ENCODE measurements around the gene ATG14. TPM values are rescaled to one million over a fixed set of nuclear protein-coding genes. Genes with fewer than 3 reads are reported as not detected.

ATG14 gene
- total and polyA plus RNA-seq, 4 experiments from 2014 or later = 2.5 to 18.4 (median 13.3) TPM

GRCh38 chr14:55398679-55399078 is 13.0 kb downstream of the ATG14 start:
- Mint-ChIP-seq H3K36me3 (peaks cover 23 to 28% of the 10 kb centered on the region in 2 donors), H3K9me3 (no peaks in the 10 kb centered on the region), H3K27ac (no peak overlapping the region), H3K4me3 (no peak overlapping the region), H3K4me1 (peaks cover 10 to 22% (median 17%) of the 10 kb centered on the region in 4 donors), H3K27me3 (no peaks in the 10 kb centered on the region)
- H3K4me3 ChIP-seq (ENCODE audit: low read length in 2 of 2) = no peak overlapping the region
- no peaks in the 10 kb centered on the region for H3K27me3 ChIP-seq (ENCODE audit: insufficient read depth, low read length)
- H3K36me3 ChIP-seq (ENCODE audit: insufficient read depth, low read length) = peaks cover 18% of the 10 kb centered on the region
- H3K27ac ChIP-seq (ENCODE audit: low read depth, low read length) = no peak overlapping the region
- peaks cover 8% of the 10 kb centered on the region for H3K4me1 ChIP-seq (ENCODE audit: insufficient read depth, low read length)
- no peak for DNase-seq
- CTCF ChIA-PET (ENCODE audit: partially characterized antibody) = interaction anchor here (0.7 kb wide), 1 partner anchor 237 kb away, joined by 3 read pairs; no protein-coding TSS in a partner anchor
- POLR2A ChIA-PET (ENCODE audit: partially characterized antibody) = no interaction called here
- intact Hi-C loops (cut with micrococcal nuclease) = no loop called here
- no peaks in the 10 kb centered on the region for H3K9me3 ChIP-seq (ENCODE audit: control insufficient read depth in 1 of 2, low read length in 2 of 2)

GRCh38 chr14:55389330-55389729 is 22.3 kb downstream of the ATG14 start:
- Histone ChIP-seq H3K27ac (ENCODE audit: low read depth, low read length) (no peak overlapping the region), H3K9me3 (ENCODE audit: control insufficient read depth in 1 of 2, low read length in 2 of 2) (no peaks in the 10 kb centered on the region), H3K4me1 (ENCODE audit: insufficient read depth, low read length) (peaks cover 19% of the 10 kb centered on the region), H3K27me3 (ENCODE audit: insufficient read depth, low read length) (no peaks in the 10 kb centered on the region), H3K4me3 (ENCODE audit: low read length in 2 of 2) (no peak overlapping the region), H3K36me3 (ENCODE audit: insufficient read depth, low read length) (peaks cover under 1% of the 10 kb centered on the region)
- CTCF ChIA-PET (ENCODE audit: partially characterized antibody) = no interaction called here
- intact Hi-C loops (cut with micrococcal nuclease) = no loop called here
- no peak overlapping the region for H3K4me3 Mint-ChIP-seq
- H3K27me3 Mint-ChIP-seq = no peaks in the 10 kb centered on the region
- H3K9me3 Mint-ChIP-seq = no peaks in the 10 kb centered on the region
- peaks cover 38 to 57% of the 10 kb centered on the region in 2 donors for H3K36me3 Mint-ChIP-seq
- peaks cover 22 to 39% (median 25%) of the 10 kb centered on the region in 4 donors for H3K4me1 Mint-ChIP-seq
- DNase-seq = no peak
- H3K27ac Mint-ChIP-seq = peak overlapping the region in 1 of 7 donors; percentile 38
- POLR2A ChIA-PET (ENCODE audit: partially characterized antibody) = interaction anchor here (0.6 kb wide), 1 partner anchor 35 kb away, joined by 3 read pairs; no protein-coding TSS in a partner anchor

- Mint-ChIP-seq H3K4me3 (peak overlapping the region in 1 of 8 donors; percentile 16), H3K9me3 (no peaks in the 10 kb centered on the region), H3K36me3 (peaks cover 45 to 65% of the 10 kb centered on the region in 2 donors), H3K27me3 (no peaks in the 10 kb centered on the region), H3K4me1 (peaks cover 24 to 39% (median 26%) of the 10 kb centered on the region in 4 donors), H3K27ac (peak overlapping the region; percentile 48 to 84 (median 61))
- Histone ChIP-seq H3K9me3 (ENCODE audit: control insufficient read depth in 1 of 2, low read length in 2 of 2) (no peaks in the 10 kb centered on the region), H3K27ac (ENCODE audit: low read depth, low read length) (no peak overlapping the region), H3K36me3 (ENCODE audit: insufficient read depth, low read length) (peaks cover 3% of the 10 kb centered on the region), H3K4me1 (ENCODE audit: insufficient read depth, low read length) (peaks cover 19% of the 10 kb centered on the region), H3K4me3 (ENCODE audit: low read length in 2 of 2) (no peak overlapping the region), H3K27me3 (ENCODE audit: insufficient read depth, low read length) (no peaks in the 10 kb centered on the region)
- intact Hi-C loops (cut with micrococcal nuclease) = no loop called here
- CTCF ChIA-PET (ENCODE audit: partially characterized antibody) = interaction anchor here (0.6 to 1.7 kb wide), 4 partner anchors 34 to 298 kb away, joined by 3 read pairs; no protein-coding TSS in a partner anchor
- POLR2A ChIA-PET (ENCODE audit: partially characterized antibody) = no interaction called here
- DNase-seq = no peak
Observed at GRCh38 chr14:55388160-55388559, 23.5 kb downstream of the ATG14 start.

GRCh38 chr14:55387121-55387520 is 24.5 kb downstream of the ATG14 start:
- Mint-ChIP-seq H3K4me1 (peaks cover 24 to 39% (median 26%) of the 10 kb centered on the region in 4 donors), H3K4me3 (peak overlapping the region in 7 of 8 donors; percentile 6 to 81 (median 37)), H3K36me3 (peaks cover 48 to 68% of the 10 kb centered on the region in 2 donors), H3K9me3 (no peaks in the 10 kb centered on the region), H3K27me3 (no peaks in the 10 kb centered on the region), H3K27ac (peak overlapping the region; percentile 32 to 98 (median 89))
- no peak for DNase-seq
- POLR2A ChIA-PET (ENCODE audit: partially characterized antibody) = interaction anchor here (2.1 kb wide), 1 partner anchor 12 kb away, joined by 14 read pairs; no protein-coding TSS in a partner anchor
- Histone ChIP-seq H3K4me1 (ENCODE audit: insufficient read depth, low read length) (peaks cover 19% of the 10 kb centered on the region), H3K27ac (ENCODE audit: low read depth, low read length) (peak overlapping the region; percentile 59), H3K36me3 (ENCODE audit: insufficient read depth, low read length) (peaks cover 3% of the 10 kb centered on the region), H3K27me3 (ENCODE audit: insufficient read depth, low read length) (no peaks in the 10 kb centered on the region), H3K9me3 (ENCODE audit: control insufficient read depth in 1 of 2, low read length in 2 of 2) (no peaks in the 10 kb centered on the region), H3K4me3 (ENCODE audit: low read length in 2 of 2) (no peak overlapping the region)
- intact Hi-C loops (cut with micrococcal nuclease) = no loop called here
- CTCF ChIA-PET (ENCODE audit: partially characterized antibody) = interaction anchor here (1.2 to 1.9 kb wide), 4 partner anchors 20 to 117 kb away, joined by 3 to 10 read pairs (median 4); partner anchors contain the start of gene FBXO34

GRCh38 chr14:55386037-55386808 is 25.4 kb downstream of the ATG14 start:
- no peaks in the 10 kb centered on the region for H3K27me3 ChIP-seq (ENCODE audit: insufficient read depth, low read length)
- no peaks in the 10 kb centered on the region for H3K27me3 Mint-ChIP-seq
- peaks cover 24 to 39% (median 25%) of the 10 kb centered on the region in 4 donors for H3K4me1 Mint-ChIP-seq
- peaks cover 55 to 70% of the 10 kb centered on the region in 2 donors for H3K36me3 Mint-ChIP-seq
- H3K4me1 ChIP-seq (ENCODE audit: insufficient read depth, low read length) = peaks cover 19% of the 10 kb centered on the region
- H3K9me3 Mint-ChIP-seq = no peaks in the 10 kb centered on the region
- no peaks in the 10 kb centered on the region for H3K9me3 ChIP-seq (ENCODE audit: control insufficient read depth in 1 of 2, low read length in 2 of 2)
- H3K4me3 Mint-ChIP-seq = peak overlapping the region; percentile 56 to 86 (median 84)
- peak overlapping the region; percentile 59 for H3K27ac ChIP-seq (ENCODE audit: low read depth, low read length)
- peak overlapping the region; percentile 83 to 98 (median 93) for H3K27ac Mint-ChIP-seq
- peak in 4 of 5 donors; percentile 13 to 39 (median 16) for DNase-seq
- peaks cover 11% of the 10 kb centered on the region for H3K36me3 ChIP-seq (ENCODE audit: insufficient read depth, low read length)
- ChIA-PET CTCF (ENCODE audit: partially characterized antibody) (interaction anchor here (1.7 to 1.9 kb wide), 2 partner anchors 19 to 116 kb away, joined by 4 to 10 read pairs; partner anchors contain the start of gene FBXO34), POLR2A (ENCODE audit: partially characterized antibody) (interaction anchor here (1.0 to 2.1 kb wide), 3 partner anchors 11 to 114 kb away, joined by 3 to 14 read pairs (median 3); no protein-coding TSS in a partner anchor)
- H3K4me3 ChIP-seq (ENCODE audit: low read length in 2 of 2) = peak overlapping the region in 1 of 2 donors; percentile 23
- intact Hi-C loops (cut with micrococcal nuclease) = no loop called here

GRCh38 chr14:55384536-55384935 is 27.1 kb downstream of the ATG14 start:
- no peak overlapping the region for H3K4me3 ChIP-seq (ENCODE audit: low read length in 2 of 2)
- Mint-ChIP-seq H3K27ac (peak overlapping the region; percentile 29 to 98 (median 74)), H3K4me3 (peak overlapping the region in 1 of 8 donors; percentile 8), H3K36me3 (peaks cover 63 to 72% of the 10 kb centered on the region in 2 donors), H3K9me3 (no peaks in the 10 kb centered on the region), H3K27me3 (no peaks in the 10 kb centered on the region), H3K4me1 (peaks cover 24 to 39% (median 25%) of the 10 kb centered on the region in 4 donors)
- no peak for DNase-seq
- no peak overlapping the region for H3K27ac ChIP-seq (ENCODE audit: low read depth, low read length)
- POLR2A ChIA-PET (ENCODE audit: partially characterized antibody) = no interaction called here
- peaks cover 12% of the 10 kb centered on the region for H3K36me3 ChIP-seq (ENCODE audit: insufficient read depth, low read length)
- CTCF ChIA-PET (ENCODE audit: partially characterized antibody) = interaction anchor here (1.1 to 2.0 kb wide), 3 partner anchors 10 to 114 kb away, joined by 3 to 5 read pairs (median 5); no protein-coding TSS in a partner anchor
- no peaks in the 10 kb centered on the region for H3K27me3 ChIP-seq (ENCODE audit: insufficient read depth, low read length)
- H3K4me1 ChIP-seq (ENCODE audit: insufficient read depth, low read length) = peaks cover 19% of the 10 kb centered on the region
- H3K9me3 ChIP-seq (ENCODE audit: control insufficient read depth in 1 of 2, low read length in 2 of 2) = no peaks in the 10 kb centered on the region
- intact Hi-C loops (cut with micrococcal nuclease) = no loop called here
